HG03097 (cell line): ENCODE measurements around the gene NAA38.
"Not testable (repeated sequence)": the region's sequence is repeated elsewhere in the genome, so short reads cannot be mapped to it uniquely, and the experiment has no call there.

Experiments
- ATAC-seq: cut with Tn5 transposase; IDR thresholded peaks from one replicate; pipeline ENCODE4 v1.9.1; 2021; ENCODE audit not compliant: unreplicated experiment, low FRiP score

NAA38 gene

GRCh38 chr17:7831233-7831632, 26.1 kb downstream of the NAA38 start:
- ATAC-seq, result no peak

GRCh38 chr17:7830616-7831015, 26.7 kb downstream of the NAA38 start:
- no peak for ATAC-seq

GRCh38 chr17:7825206-7825990, 32.0 kb downstream of the NAA38 start:
- ATAC-seq, result no peak

- ATAC-seq, result no peak
Observed at GRCh38 chr17:7824021-7824924, 33.1 kb downstream of the NAA38 start.

GRCh38 chr17:7823581-7824001, 33.8 kb downstream of the NAA38 start:
- ATAC-seq, result no peak

GRCh38 chr17:7822126-7822525, 35.2 kb downstream of the NAA38 start:
- no peak for ATAC-seq

GRCh38 chr17:7820231-7820630, 37.1 kb downstream of the NAA38 start:
- no peak for ATAC-seq

- ATAC-seq, result no peak
Observed at GRCh38 chr17:7818746-7819645, 38.4 kb downstream of the NAA38 start.

GRCh38 chr17:7818026-7818425, 39.3 kb downstream of the NAA38 start:
- no peak for ATAC-seq

GRCh38 chr17:7817643-7817964, 39.8 kb downstream of the NAA38 start:
- ATAC-seq, result no peak

GRCh38 chr17:7816926-7817642, 40.3 kb downstream of the NAA38 start:
- ATAC-seq, result no peak

- no peak for ATAC-seq
Observed at GRCh38 chr17:7814969-7815368, 42.4 kb downstream of the NAA38 start.

- no peak for ATAC-seq
Observed at GRCh38 chr17:7811251-7811650, 46.1 kb downstream of the NAA38 start.

- ATAC-seq, result not testable (repeated sequence)
Observed at GRCh38 chr17:7809791-7810343, 47.5 kb downstream of the NAA38 start.

GRCh38 chr17:7809086-7809790, 48.1 kb downstream of the NAA38 start:
- no peak for ATAC-seq

GRCh38 chr17:7807206-7807605, 50.2 kb downstream of the NAA38 start:
- ATAC-seq, result no peak
